ENCODE data around the gene OR2V1. TPM values are rescaled to one million over a fixed set of nuclear protein-coding genes. Genes with fewer than 3 reads are reported as not detected.

Gene OR2V1
- total and polyA plus RNA-seq, 2 experiments from 2014 or later, result not detected

GRCh38 chr5:181153814-181154213 is 22.8 kb upstream of the OR2V1 start (continued):
- TF ChIP-seq ZNF462 (CRISPR knock-in tag; IDR thresholded peaks at IDR 0.05) (no peak), CREB1 (CRISPR knock-in tag; IDR thresholded peaks at IDR 0.05; ENCODE audit: low read depth) (no peak), EZH2 (IDR thresholded peaks at IDR 0.05; ENCODE audit: low read depth, unreplicated experiment) (no peak), REST (IDR thresholded peaks at IDR 0.05; ENCODE audit: unreplicated experiment) (no peak)

- no peak overlapping the region for H3K4me3 Mint-ChIP-seq
- H2AFZ ChIP-seq, result no peak overlapping the region
- H3K9me3 Mint-ChIP-seq, result peaks cover 3% of the 10 kb centered on the region; the same call in 2 of the 3 replicates
- H3K4me1 Mint-ChIP-seq, result peaks cover 17% of the 10 kb centered on the region
- no peak overlapping the region for H3K4me3 ChIP-seq
- DNase-seq (ENCODE audit: low spot score), result no peak
- H3K27ac Mint-ChIP-seq, result no peak overlapping the region
- H3K36me3 ChIP-seq (ENCODE audit: insufficient read depth), result no peaks in the 10 kb centered on the region
- H3K4me2 ChIP-seq, result no peak overlapping the region
- no peaks in the 10 kb centered on the region for H3F3A ChIP-seq (replicated peaks; ENCODE audit: low read depth)
- no peak overlapping the region for H3K27ac ChIP-seq (ENCODE audit: low read depth)
- H3K36me3 Mint-ChIP-seq (ENCODE audit: low read depth), result no peaks in the 10 kb centered on the region
- H3K27me3 Mint-ChIP-seq (ENCODE audit: insufficient read depth, low read depth, poor library complexity), result peaks cover 30% of the 10 kb centered on the region
- H3K27me3 ChIP-seq (ENCODE audit: insufficient read depth), result no peaks in the 10 kb centered on the region
- no peaks in the 10 kb centered on the region for H3K79me2 ChIP-seq (replicated peaks; ENCODE audit: insufficient read depth)
- H3K9me2 ChIP-seq (ENCODE audit: insufficient read depth), result peaks cover 5% of the 10 kb centered on the region
- no peak for ATAC-seq
- no peaks in the 10 kb centered on the region for H4K20me1 ChIP-seq (replicated peaks; ENCODE audit: insufficient read depth)
- H3K4me1 ChIP-seq (ENCODE audit: insufficient read depth), result peaks cover 12% of the 10 kb centered on the region; the same call in 1 of the 2 replicates
- no peak for TF ChIP-seq ETS1 (IDR thresholded peaks at IDR 0.05)
- TF ChIP-seq REST (IDR thresholded peaks at IDR 0.05; ENCODE audit: unreplicated experiment), result no peak
- TF ChIP-seq EZH2phosphoT487 (IDR thresholded peaks at IDR 0.05; ENCODE audit: unreplicated experiment), result no peak
Observed at GRCh38 chr5:181152406-181152805, 21.4 kb upstream of the OR2V1 start.
